Measurements from ENCODE around the gene ZFYVE21. TPM values are rescaled to one million over a fixed set of nuclear protein-coding genes. Genes with fewer than 3 reads are reported as not detected.

ZFYVE21 gene
- total RNA-seq, 4 donors from 2014 or later: 128 to 268 (median 205) TPM

- Histone ChIP-seq H3K27ac (peak overlapping the region in 3 of 4 donors; percentile 62 to 71 (median 67)), H3K36me3 (peaks cover 0 to 84% of the 10 kb centered on the region in 2 donors), H3K4me3 (no peak overlapping the region), H3K4me1 (peaks cover 0 to 82% (median 6%) of the 10 kb centered on the region in 3 donors), H3K9me3 (no peaks in the 10 kb centered on the region), H3K27me3 (no peaks in the 10 kb centered on the region)
- 50 to 78% methylated on average over 2 to 3 of the region's 13 CpGs for WGBS, 2 donors (ENCODE audit: low coverage in 1 of 2)
- TF ChIP-seq CTCF (IDR thresholded peaks at IDR 0.05): no peak
- TF ChIP-seq POLR2AphosphoS5 (IDR thresholded peaks at IDR 0.05): no peak
- no peak for TF ChIP-seq POLR2A (IDR thresholded peaks at IDR 0.05)
- TF ChIP-seq EP300 (IDR thresholded peaks at IDR 0.05): no peak
- ATAC-seq: no peak
Measured at GRCh38 chr14:103704708-103705107, 10.9 kb upstream of the ZFYVE21 start.

GRCh38 chr14:103705118-103705503, 10.5 kb upstream of the ZFYVE21 start:
- TF ChIP-seq CTCF (IDR thresholded peaks at IDR 0.05) (no peak), POLR2AphosphoS5 (IDR thresholded peaks at IDR 0.05) (peak; percentile 3)
- H3K9me3 ChIP-seq: no peaks in the 10 kb centered on the region
- peaks cover 0 to 80% of the 10 kb centered on the region in 2 donors for H3K36me3 ChIP-seq
- H3K4me3 ChIP-seq: no peak overlapping the region
- peaks cover 0 to 82% (median 6%) of the 10 kb centered on the region in 3 donors for H3K4me1 ChIP-seq
- H3K27me3 ChIP-seq: no peaks in the 10 kb centered on the region
- peak; percentile 63 for ATAC-seq
- WGBS, 2 donors (ENCODE audit: low coverage in 1 of 2): 60 to 90% methylated on average over 2 to 7 of the region's 15 CpGs
- H3K27ac ChIP-seq: peak overlapping the region in 3 of 4 donors; percentile 62 to 71 (median 67)

GRCh38 chr14:103705504-103706284, 9.9 kb upstream of the ZFYVE21 start:
- Histone ChIP-seq H3K4me3 (no peak overlapping the region), H3K4me1 (peaks cover 0 to 77% (median 6%) of the 10 kb centered on the region in 3 donors)

GRCh38 chr14:103706551-103707328, 8.9 kb upstream of the ZFYVE21 start:
- Histone ChIP-seq H3K27me3 (no peaks in the 10 kb centered on the region), H3K36me3 (peaks cover 0 to 64% of the 10 kb centered on the region in 2 donors), H3K4me1 (peaks cover 0 to 77% (median 10%) of the 10 kb centered on the region in 3 donors), H3K4me3 (no peak overlapping the region), H3K27ac (peak overlapping the region in 3 of 4 donors; percentile 39 to 67 (median 62)), H3K9me3 (no peaks in the 10 kb centered on the region)
- no peak for ATAC-seq
- 81% methylated on average over 6 of the region's 41 CpGs; no CpG with 5 or more reads in 1 of the 2 donors for WGBS, 2 donors (ENCODE audit: low coverage in 1 of 2)
- TF ChIP-seq POLR2A (IDR thresholded peaks at IDR 0.05) (no peak), CTCF (IDR thresholded peaks at IDR 0.05) (no peak), EP300 (IDR thresholded peaks at IDR 0.05) (no peak), POLR2AphosphoS5 (IDR thresholded peaks at IDR 0.05) (no peak)

More at GRCh38 chr14:103705504-103706284, 9.9 kb upstream of the ZFYVE21 start:
- H3K27ac ChIP-seq: peak overlapping the region in 3 of 4 donors; percentile 62 to 71 (median 67)
- no peaks in the 10 kb centered on the region for H3K27me3 ChIP-seq
- H3K9me3 ChIP-seq: no peaks in the 10 kb centered on the region
- 80 to 87% methylated on average over 2 to 3 of the region's 28 CpGs for WGBS, 2 donors (ENCODE audit: low coverage in 1 of 2)
- H3K36me3 ChIP-seq: peaks cover 0 to 74% of the 10 kb centered on the region in 2 donors
- TF ChIP-seq CTCF (IDR thresholded peaks at IDR 0.05): no peak
- TF ChIP-seq POLR2AphosphoS5 (IDR thresholded peaks at IDR 0.05): no peak
- TF ChIP-seq POLR2A (IDR thresholded peaks at IDR 0.05): no peak
- TF ChIP-seq EP300 (IDR thresholded peaks at IDR 0.05): no peak
- peak; percentile 39 for ATAC-seq

All from gastroesophageal sphincter (tissue), 4 donors.